Fibroblast of lung (primary cell): Measurements from ENCODE around the gene AP5B1. TPM values are rescaled to one million over a fixed set of nuclear protein-coding genes. Genes with fewer than 3 reads are reported as not detected.

ENCODE experiments used
- DNase-seq, 2 donors: peaks; one replicate each; pipeline versions ENCODE4 v3.0.0 to v3.0.0-alpha.2; 2010; ENCODE audit warnings: low read depth in 2 of 2
- H2AFZ ChIP-seq: 2 replicates; pipeline ENCODE4 v1.5.1; 2012; ENCODE audit warnings: low read length, control low read depth, inconsistent platforms
- H3K27ac ChIP-seq: 2 replicates; pipeline ENCODE4 v1.5.1; 2011; ENCODE audit warnings: low read length, control low read depth; ENCODE audit not compliant: insufficient read depth
- H3K27me3 ChIP-seq: 2 replicates; pipeline ENCODE4 v1.5.1; 2011; ENCODE audit warnings: mild to moderate bottlenecking, low read length; ENCODE audit not compliant: control insufficient read depth, insufficient read depth
- H3K36me3 ChIP-seq: 2 replicates; pipeline ENCODE4 v1.5.1; 2011; ENCODE audit warnings: low read length; ENCODE audit not compliant: control insufficient read depth, insufficient read depth
- H3K4me1 ChIP-seq: 2 replicates; pipeline ENCODE4 v1.5.1; 2011; ENCODE audit warnings: low read length; ENCODE audit not compliant: control insufficient read depth, insufficient read depth; ENCODE audit errors: extremely low read depth
- H3K4me2 ChIP-seq: 2 replicates; pipeline ENCODE4 v1.5.1; 2011; ENCODE audit warnings: low read length, control low read depth; ENCODE audit not compliant: insufficient read depth; ENCODE audit errors: extremely low read depth
- H3K4me3 ChIP-seq, 4 experiments: fragments of 200-600 bp in 1 of 4; sonication (generic) in 1 of 4; replicated peaks in 1 of 4; 2 replicates each; pipeline ENCODE4 v1.5.1; 2011 to 2016; ENCODE audit warnings: low read length in 4 of 4, low read depth in 3 of 4, mild to moderate bottlenecking in 3 of 4, control low read depth in 2 of 4, inconsistent platforms in 1 of 4, mixed read lengths in 1 of 4; ENCODE audit not compliant: insufficient read depth in 1 of 4; ENCODE audit errors: control extremely low read depth in 1 of 4
- H3K79me2 ChIP-seq: 2 replicates; pipeline ENCODE4 v1.5.1; 2012; ENCODE audit warnings: mild to moderate bottlenecking, low read length, inconsistent platforms; ENCODE audit not compliant: control insufficient read depth, insufficient read depth
- H3K9ac ChIP-seq: 2 replicates; pipeline ENCODE4 v1.5.1; 2011; ENCODE audit warnings: mild to moderate bottlenecking, low read length, control low read depth; ENCODE audit not compliant: insufficient read depth
- H3K9me3 ChIP-seq: 2 replicates; pipeline ENCODE4 v1.5.1; 2012; ENCODE audit warnings: low read depth, low read length; ENCODE audit not compliant: control insufficient read depth, insufficient read depth
- H4K20me1 ChIP-seq: 2 replicates; pipeline ENCODE4 v1.5.1; 2011; ENCODE audit warnings: low read length; ENCODE audit not compliant: control insufficient read depth, insufficient read depth; ENCODE audit errors: extremely low read depth
- CTCF ChIP-seq, 2 donors: IDR thresholded peaks in 1 of 2; conservative IDR thresholded peaks in 1 of 2; 1 replicate in 1 of 2; 2 replicates in 1 of 2; pipeline ENCODE4 v1.5.1; 2011 to 2012; ENCODE audit warnings: low read length in 2 of 2, control low read depth in 1 of 2, inconsistent platforms in 1 of 2, low read depth in 1 of 2, mild to moderate bottlenecking in 1 of 2
- EZH2 ChIP-seq: IDR thresholded peaks from 2 replicates; pipeline ENCODE4 v1.5.1; 2012; ENCODE audit warnings: low read length, control low read depth, mild to moderate bottlenecking; ENCODE audit errors: missing control alignments
- polyA plus RNA-seq, 2 donors: library from polyadenylated mRNA; depleted of rRNA in 1 of 2; stranded (reverse) in 1 of 2; unstranded in 1 of 2; fragments of >200 nt; gene quantifications; 2 replicates each; pipeline ENCODE4 v1.2.1, GENCODE V29; 2011 to 2012; ENCODE audit warnings: missing spikeins in 1 of 2
- total RNA-seq: library from RNA; depleted of rRNA; stranded (reverse); fragments of >200 nt; gene quantifications from 2 replicates; pipeline ENCODE4 v1.2.1, GENCODE V29; 2014

The AP5B1 gene
- total and polyA plus RNA-seq, 2 donors (not counting 1 experiment from before 2014, with no cell fraction given) = 1.6 to 6.3 TPM

- Histone ChIP-seq H4K20me1 (no peaks in the 10 kb centered on the region), H3K27me3 (peaks cover 34% of the 10 kb centered on the region), H2AFZ (no peak overlapping the region), H3K9me3 (no peaks in the 10 kb centered on the region), H3K36me3 (no peaks in the 10 kb centered on the region), H3K27ac (no peak overlapping the region), H3K4me1 (no peaks in the 10 kb centered on the region), H3K9ac (no peak overlapping the region), H3K79me2 (no peaks in the 10 kb centered on the region), H3K4me3 (no peak overlapping the region), H3K4me2 (no peak overlapping the region)
- DNase-seq = peak in 1 of 2 donors; percentile 22
- TF ChIP-seq EZH2 (no peak), CTCF (conservative IDR thresholded peaks at IDR 0.05 in 1 of 2, IDR thresholded peaks at IDR 0.05 in 1 of 2; ENCODE audit: low read depth in 1 of 2, low read length in 2 of 2) (no peak)
These were observed 11.0 kb upstream of the AP5B1 start for GRCh38 chr11:65791719-65792213.

DNA sequence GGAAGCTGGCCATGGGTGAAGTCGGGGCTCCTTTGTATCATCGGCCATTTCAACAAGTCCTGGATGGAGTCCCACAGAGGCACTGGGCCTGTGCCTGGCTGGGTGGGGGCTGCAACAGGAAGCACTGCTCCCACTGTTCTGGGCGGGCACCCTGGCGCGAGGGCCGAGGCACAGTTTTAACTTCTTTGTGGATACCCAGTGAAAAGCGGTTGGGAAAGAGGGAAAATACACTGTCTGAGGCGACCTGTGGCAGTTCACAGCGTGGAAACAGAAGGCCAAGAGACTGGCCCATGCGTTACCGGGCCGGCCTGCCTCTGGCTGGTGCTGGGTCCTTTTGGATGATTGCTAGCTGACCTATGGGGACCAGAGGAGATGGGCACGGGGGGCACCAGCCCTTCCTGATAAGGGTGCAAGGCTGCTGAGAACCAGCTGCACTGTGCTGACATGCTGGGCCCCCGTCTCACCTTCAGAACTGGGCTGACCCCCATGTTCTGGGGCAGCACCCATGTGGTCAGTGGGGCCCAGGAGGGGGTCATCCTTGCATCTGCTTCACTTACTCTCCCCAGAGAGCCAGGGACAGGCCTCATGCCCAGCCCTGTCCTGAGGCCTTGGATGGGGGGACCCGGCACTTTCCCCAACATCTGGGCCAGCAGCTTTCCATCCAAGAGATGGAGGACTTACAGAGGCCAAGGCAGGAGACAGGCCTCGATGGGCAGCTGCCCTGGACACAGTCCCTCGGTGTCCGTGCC lies 10.3 kb upstream of the AP5B1 start:
- no peak overlapping the region for H3K9ac ChIP-seq
- H3K4me3 ChIP-seq = no peak overlapping the region
- DNase-seq = no peak
- H4K20me1 ChIP-seq = no peaks in the 10 kb centered on the region
- H3K79me2 ChIP-seq = no peaks in the 10 kb centered on the region
- H3K27ac ChIP-seq = no peak overlapping the region
- no peaks in the 10 kb centered on the region for H3K4me1 ChIP-seq
- no peaks in the 10 kb centered on the region for H3K36me3 ChIP-seq
- TF ChIP-seq CTCF (conservative IDR thresholded peaks at IDR 0.05 in 1 of 2, IDR thresholded peaks at IDR 0.05 in 1 of 2; ENCODE audit: low read depth in 1 of 2, low read length in 2 of 2) (no peak), EZH2 (no peak)
- peaks cover 38% of the 10 kb centered on the region for H3K27me3 ChIP-seq
- no peaks in the 10 kb centered on the region for H3K9me3 ChIP-seq
- H3K4me2 ChIP-seq = no peak overlapping the region
- H2AFZ ChIP-seq = no peak overlapping the region

DNA sequence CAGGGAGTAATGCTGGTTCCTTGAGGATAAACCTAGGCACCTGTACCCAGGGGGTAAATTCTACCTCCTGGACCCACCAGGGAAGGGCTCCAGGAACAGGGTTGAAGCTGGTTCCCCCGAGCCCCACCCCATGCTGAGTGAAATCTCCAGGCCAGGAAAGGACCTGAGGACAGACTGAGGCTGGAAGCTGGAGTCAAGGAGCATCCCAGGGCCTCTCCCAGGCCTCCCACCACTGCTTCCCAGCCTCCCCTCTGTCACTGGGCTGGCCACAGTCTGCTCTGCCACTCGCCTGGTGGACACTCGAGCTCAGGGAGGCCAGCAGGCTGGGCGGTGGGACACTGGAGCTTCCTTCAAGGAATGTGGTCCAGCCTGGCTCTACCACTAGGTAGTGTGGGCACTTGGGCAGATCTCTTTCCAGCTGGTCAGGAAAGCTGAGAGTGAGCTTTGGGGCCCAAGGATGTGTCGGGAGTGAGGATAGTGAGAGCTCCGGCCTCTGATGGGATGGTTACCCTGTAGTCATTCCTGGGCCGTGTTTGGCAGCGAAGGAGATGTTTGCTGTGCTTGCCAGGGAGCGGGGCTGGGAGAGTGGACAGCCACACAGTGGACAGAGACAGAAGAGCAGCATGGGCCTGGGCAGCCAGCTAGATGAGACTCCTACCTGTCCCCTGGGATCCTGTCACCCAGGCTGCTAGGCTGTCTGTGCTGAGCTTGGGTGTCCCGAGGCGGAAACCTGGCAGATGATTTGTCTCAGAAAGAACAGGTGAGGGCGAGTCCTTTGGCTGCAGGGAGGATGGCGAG lies 9.5 kb upstream of the AP5B1 start:
- Histone ChIP-seq H3K9me3 (no peaks in the 10 kb centered on the region), H3K9ac (no peak overlapping the region), H3K4me2 (no peak overlapping the region), H2AFZ (no peak overlapping the region), H4K20me1 (no peaks in the 10 kb centered on the region), H3K4me1 (no peaks in the 10 kb centered on the region), H3K4me3 (no peak overlapping the region), H3K27ac (no peak overlapping the region), H3K36me3 (no peaks in the 10 kb centered on the region), H3K27me3 (peaks cover 45% of the 10 kb centered on the region), H3K79me2 (no peaks in the 10 kb centered on the region)
- TF ChIP-seq EZH2 (no peak), CTCF (conservative IDR thresholded peaks at IDR 0.05 in 1 of 2, IDR thresholded peaks at IDR 0.05 in 1 of 2; ENCODE audit: low read depth in 1 of 2, low read length in 2 of 2) (no peak)
- DNase-seq = no peak
